ENCODE measurements around the gene VAT1L.

Gene VAT1L

DNA sequence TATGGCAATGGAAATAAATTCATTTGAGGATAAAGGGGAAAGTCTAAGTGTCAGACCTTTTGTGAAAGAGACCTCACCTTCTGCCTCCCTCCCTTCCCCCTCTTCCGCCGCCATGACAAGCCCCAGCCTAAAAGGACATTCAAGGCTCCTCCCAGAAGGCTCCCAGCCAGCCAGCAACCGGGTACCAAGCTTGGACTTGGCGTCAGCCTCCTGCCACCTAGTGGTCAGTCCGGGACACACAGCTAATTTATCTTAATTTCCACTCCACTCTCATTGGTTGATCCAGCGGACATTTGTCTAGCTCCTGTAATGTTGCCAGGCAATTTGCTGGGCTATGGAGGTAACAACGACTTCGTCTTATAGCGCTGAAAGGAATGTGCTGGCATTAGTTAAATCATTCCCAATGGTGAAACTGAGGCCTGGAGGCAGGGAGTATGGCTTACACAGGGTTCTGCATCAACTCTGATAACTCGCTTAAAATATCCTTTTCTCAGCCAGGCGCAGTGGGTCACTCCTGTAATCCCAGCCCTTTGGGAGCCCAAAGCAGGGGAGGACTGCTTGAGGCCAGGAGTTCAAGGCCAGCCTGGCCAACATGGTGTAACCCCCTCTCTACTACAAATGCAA lies 214.7 kb downstream of the VAT1L start:
- peak; percentile 83 for DNase-seq

DNA sequence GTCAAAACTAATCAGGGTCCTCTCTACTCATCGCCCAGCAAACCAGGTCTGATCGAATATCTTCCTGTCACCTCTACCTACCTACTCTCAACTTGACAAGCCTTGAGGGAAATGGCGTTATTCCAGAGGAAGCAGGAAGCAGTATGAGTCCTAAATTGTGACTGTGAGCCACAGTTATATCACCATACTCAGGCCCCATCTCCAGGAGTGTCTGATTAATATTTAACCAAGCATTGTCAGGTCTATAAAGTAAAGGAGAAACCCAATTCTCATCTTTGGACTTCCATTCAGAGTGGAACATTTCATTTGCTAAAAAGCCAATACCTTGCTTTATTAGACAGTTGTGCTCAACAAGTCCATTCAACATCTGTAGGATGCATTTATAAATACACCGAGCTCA lies 216.2 kb downstream of the VAT1L start:
- DNase-seq, result no peak

DNA sequence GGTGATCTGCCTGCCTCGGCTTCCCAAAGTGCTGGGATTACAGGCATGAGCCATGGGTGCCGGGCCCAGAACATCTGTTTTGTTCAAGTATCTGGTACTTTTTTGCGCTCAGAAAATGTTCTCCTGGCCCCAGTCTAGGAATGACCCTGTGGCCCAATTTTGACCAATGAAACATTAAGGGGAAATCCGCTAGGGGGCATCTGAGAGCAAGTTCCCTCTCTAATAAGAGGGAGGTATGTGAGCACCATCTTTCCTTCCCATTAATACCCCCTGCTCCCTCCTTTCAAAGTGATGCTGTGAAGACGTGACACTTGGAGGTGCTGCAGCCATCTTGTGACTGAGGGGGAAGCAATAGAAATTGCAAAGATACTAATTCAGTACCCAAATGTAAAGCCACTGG lies 217.5 kb downstream of the VAT1L start:
- no peak for DNase-seq

DNA sequence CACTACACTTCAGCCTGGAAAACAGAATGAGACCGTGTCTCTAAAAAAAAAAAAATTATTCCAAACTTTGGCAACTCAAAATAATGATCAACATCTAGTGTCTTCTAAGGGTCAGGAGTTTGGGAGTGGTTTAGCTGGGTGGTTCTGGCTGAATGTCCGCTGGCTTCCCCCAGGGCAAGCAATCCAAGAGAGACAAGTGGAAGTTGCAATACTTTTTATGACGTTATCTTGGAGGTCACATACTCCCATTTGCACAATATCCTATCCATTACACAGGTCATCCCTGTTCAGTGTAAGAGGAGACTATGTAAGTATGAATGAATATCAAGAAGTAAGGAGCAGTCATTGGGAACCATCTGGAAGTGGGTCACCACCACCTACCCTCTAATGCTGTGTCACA lies 218.8 kb downstream of the VAT1L start:
- DNase-seq, result no peak

DNA sequence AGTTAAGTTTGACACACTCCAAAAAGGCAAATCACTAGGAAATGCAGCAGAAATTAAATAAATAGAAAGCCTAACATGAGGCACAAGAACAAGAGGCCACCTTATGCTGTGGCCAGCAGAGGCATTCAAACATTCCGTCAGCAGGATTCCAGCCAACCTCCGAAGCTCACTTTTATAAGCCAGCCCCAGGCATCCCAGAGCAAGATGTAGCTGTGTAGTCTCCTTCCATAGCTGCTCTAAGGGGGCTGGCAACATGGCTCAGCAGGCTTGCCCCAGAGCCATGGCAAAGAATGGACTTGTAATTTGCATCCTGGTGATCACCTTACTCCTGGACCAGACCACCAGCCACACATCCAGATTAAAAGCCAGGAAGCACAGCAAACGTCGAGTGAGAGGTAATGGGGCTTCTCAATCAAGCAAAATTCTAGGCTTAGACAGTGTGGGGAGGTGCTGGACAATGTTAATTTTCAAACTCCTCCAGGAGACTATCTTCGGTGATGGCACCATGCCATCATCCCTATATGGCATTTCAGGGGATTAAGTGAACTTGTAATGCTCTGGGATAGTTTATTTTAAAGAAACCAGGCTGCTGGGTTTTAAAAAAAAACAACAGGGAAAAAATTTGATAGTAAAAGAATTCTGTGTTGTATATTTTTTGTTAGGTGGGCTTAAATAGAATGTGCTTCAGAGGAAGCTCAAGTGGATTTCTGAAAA lies 234.1 kb downstream of the VAT1L start, which contains the start of gene CLEC3A:
TSS of gene CLEC3A (plus strand) at position 202 of the 714 bp plus-strand sequence. CDS start at position 281, 79 bp downstream.
- no peak for DNase-seq

DNA sequence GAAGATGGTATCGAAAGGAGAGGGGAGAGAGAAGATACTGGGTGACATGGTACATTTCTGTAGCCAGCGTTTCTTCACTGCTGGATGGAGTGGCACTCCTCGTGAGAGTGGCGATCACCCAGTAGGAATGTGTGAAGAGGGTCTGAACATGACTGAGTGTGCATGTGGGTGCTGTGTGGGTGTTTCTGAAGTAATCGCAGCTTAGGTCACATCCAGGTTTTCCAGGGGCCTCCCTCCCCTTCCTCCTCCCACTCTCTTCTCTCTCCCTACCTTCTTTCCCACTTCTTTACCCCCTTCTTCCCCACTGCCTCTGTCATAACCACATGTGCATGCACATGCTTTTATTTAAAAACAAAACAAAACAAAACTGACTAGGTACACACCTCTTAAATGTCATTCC lies 235.8 kb downstream of the VAT1L start:
- DNase-seq, result no peak

DNA sequence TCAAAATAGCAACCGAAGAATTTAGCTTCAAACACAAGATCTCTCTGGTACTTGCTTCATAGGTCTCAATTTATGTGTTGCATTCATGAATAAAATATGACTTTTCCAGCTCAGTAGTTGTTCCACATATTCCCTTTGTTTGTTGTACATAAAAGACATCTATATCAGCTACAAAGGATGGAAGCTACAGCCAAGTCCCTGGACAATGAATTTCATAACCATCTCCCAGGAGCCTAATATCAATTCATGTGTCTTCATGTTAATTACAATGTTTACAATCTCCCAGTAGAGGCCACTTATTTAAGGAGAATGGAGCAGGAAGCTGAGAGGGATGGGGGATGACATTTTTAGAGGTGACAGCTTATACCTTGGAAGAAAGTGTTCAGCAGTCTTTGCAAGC lies 237.3 kb downstream of the VAT1L start:
- DNase-seq, result peak; percentile 12

DNA sequence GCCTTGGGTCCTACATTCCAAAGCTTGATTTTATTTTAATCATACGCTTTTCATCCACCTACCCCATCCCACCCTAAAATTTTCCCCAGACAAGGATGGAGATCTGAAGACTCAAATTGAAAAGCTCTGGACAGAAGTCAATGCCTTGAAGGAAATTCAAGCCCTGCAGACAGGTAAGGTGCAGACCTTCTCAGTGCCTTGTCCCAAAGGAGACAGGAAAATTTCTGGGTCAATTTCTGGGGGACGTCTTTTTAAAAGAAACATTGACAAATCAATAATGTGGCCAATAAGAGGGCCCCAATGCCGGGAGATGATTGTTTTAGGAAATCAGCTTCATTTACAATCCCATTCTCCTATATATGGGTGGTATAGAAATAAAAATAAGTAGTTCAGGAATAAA lies 239.7 kb downstream of the VAT1L start:
- no peak for DNase-seq
